Nephron progenitor cell (in vitro differentiated cells): ENCODE measurements around the gene ZNF516.

ENCODE experiments used
- DNase-seq: peaks from one replicate; pipeline ENCODE4 v3.0.0; 2021
- H3K27ac Mint-ChIP-seq: 2 replicates; pipeline ENCODE4 v1.8.0; 2021; ENCODE audit warnings: mild to moderate bottlenecking, moderate library complexity, mixed read lengths
- H3K27me3 Mint-ChIP-seq: 2 replicates; pipeline ENCODE4 v1.8.0; 2021; ENCODE audit warnings: mild to moderate bottlenecking, low read depth, mixed read lengths; ENCODE audit not compliant: poor library complexity
- H3K36me3 Mint-ChIP-seq: 2 replicates; pipeline ENCODE4 v1.8.0; 2021; ENCODE audit warnings: low read depth, mixed read lengths
- H3K4me1 Mint-ChIP-seq: 2 replicates; pipeline ENCODE4 v1.8.0; 2021; ENCODE audit warnings: mixed read lengths
- H3K4me3 Mint-ChIP-seq: 2 replicates; pipeline ENCODE4 v1.8.0; 2021; ENCODE audit warnings: mild to moderate bottlenecking, moderate library complexity, mixed read lengths
- H3K9me3 Mint-ChIP-seq: 2 replicates; pipeline ENCODE4 v1.8.0; 2021; ENCODE audit warnings: mild to moderate bottlenecking, moderate library complexity, mixed read lengths
- TF ChIP-seq, protein P1 (sequence below): fragments of 200-600 bp; sonication (generic); IDR thresholded peaks from 2 replicates; pipeline ENCODE4 v1.5.0; 2021; ENCODE audit warnings: antibody characterized with exemption

ZNF516 gene

GRCh38 chr18:76353046-76353445 lies 142.0 kb downstream of the ZNF516 start:
- Mint-ChIP-seq H3K36me3 (peaks cover 67% of the 10 kb centered on the region), H3K27ac (peak overlapping the region; percentile 2), H3K9me3 (peaks cover 30% of the 10 kb centered on the region), H3K27me3 (no peaks in the 10 kb centered on the region), H3K4me1 (peaks cover 35% of the 10 kb centered on the region), H3K4me3 (no peak overlapping the region)
- TF ChIP-seq, protein P1, sequence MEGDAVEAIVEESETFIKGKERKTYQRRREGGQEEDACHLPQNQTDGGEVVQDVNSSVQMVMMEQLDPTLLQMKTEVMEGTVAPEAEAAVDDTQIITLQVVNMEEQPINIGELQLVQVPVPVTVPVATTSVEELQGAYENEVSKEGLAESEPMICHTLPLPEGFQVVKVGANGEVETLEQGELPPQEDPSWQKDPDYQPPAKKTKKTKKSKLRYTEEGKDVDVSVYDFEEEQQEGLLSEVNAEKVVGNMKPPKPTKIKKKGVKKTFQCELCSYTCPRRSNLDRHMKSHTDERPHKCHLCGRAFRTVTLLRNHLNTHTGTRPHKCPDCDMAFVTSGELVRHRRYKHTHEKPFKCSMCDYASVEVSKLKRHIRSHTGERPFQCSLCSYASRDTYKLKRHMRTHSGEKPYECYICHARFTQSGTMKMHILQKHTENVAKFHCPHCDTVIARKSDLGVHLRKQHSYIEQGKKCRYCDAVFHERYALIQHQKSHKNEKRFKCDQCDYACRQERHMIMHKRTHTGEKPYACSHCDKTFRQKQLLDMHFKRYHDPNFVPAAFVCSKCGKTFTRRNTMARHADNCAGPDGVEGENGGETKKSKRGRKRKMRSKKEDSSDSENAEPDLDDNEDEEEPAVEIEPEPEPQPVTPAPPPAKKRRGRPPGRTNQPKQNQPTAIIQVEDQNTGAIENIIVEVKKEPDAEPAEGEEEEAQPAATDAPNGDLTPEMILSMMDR: no peak
- no peak for DNase-seq

- H3K36me3 Mint-ChIP-seq: peaks cover 58% of the 10 kb centered on the region
- H3K9me3 Mint-ChIP-seq: peaks cover 30% of the 10 kb centered on the region
- H3K4me1 Mint-ChIP-seq: peaks cover 43% of the 10 kb centered on the region
- DNase-seq: peak; percentile 45
- TF ChIP-seq, protein P1: no peak
- H3K27ac Mint-ChIP-seq: peak overlapping the region; percentile 95
- H3K27me3 Mint-ChIP-seq: no peaks in the 10 kb centered on the region
- no peak overlapping the region for H3K4me3 Mint-ChIP-seq
Measured at GRCh38 chr18:76351961-76352581, 143.0 kb downstream of the ZNF516 start.

GRCh38 chr18:76350134-76351025 lies 144.7 kb downstream of the ZNF516 start:
- Mint-ChIP-seq H3K27me3 (peaks cover 4% of the 10 kb centered on the region), H3K36me3 (peaks cover 41% of the 10 kb centered on the region), H3K4me3 (no peak overlapping the region), H3K27ac (no peak overlapping the region), H3K9me3 (peaks cover 28% of the 10 kb centered on the region), H3K4me1 (peaks cover 49% of the 10 kb centered on the region)
- DNase-seq: no peak
- TF ChIP-seq, protein P1: no peak

- Mint-ChIP-seq H3K4me3 (peak overlapping the region; percentile 68), H3K27ac (peak overlapping the region; percentile 77), H3K36me3 (peaks cover 29% of the 10 kb centered on the region), H3K27me3 (peaks cover 4% of the 10 kb centered on the region), H3K9me3 (peaks cover 17% of the 10 kb centered on the region), H3K4me1 (peaks cover 49% of the 10 kb centered on the region)
- peak; percentile 76 for DNase-seq
- TF ChIP-seq, protein P1: peak; percentile 91
Measured at GRCh38 chr18:76349067-76349715, 145.9 kb downstream of the ZNF516 start.

DNA sequence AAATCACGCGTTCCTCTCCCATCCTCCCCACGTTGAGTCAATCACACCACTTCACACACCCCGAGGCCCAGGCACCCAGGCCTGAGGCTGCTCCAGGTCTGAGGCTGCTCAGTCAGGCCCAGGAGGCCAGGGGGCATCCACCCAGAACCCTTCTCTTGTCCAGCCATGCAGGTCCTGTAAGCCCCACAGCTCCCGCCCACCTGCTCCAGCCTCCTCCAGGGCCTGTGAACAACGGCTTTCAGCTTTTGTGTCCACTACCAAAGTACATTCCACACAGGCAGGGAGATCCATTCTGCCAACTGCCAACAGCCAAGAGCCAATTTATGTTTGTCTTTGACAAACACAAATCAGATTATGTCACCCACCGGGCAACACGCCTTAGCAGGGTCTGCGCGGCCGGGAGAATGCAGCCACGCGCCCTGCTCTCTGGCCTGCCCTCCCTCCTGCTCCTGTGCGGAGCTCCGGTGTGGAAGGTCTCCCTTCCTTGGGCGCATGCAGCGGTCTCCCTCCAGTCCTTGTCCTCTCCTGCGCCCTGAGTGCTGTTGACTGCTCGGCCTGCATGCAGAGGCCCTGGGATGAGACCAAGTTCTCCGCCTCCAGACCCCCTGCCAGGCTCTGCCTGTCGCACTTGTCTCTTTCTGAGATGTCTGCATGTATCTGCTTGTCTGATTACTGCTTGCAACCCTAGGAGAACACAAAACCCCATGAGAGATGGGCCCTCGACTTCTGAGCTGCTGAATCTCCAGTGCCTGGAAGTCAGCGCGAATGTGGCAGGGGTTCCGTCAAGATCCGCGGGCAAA lies 146.6 kb downstream of the ZNF516 start:
- H3K36me3 Mint-ChIP-seq: peaks cover 22% of the 10 kb centered on the region
- peak overlapping the region; percentile 68 for H3K4me3 Mint-ChIP-seq
- TF ChIP-seq, protein P1: no peak
- peaks cover 11% of the 10 kb centered on the region for H3K9me3 Mint-ChIP-seq
- peaks cover 49% of the 10 kb centered on the region for H3K4me1 Mint-ChIP-seq
- no peak overlapping the region for H3K27ac Mint-ChIP-seq
- H3K27me3 Mint-ChIP-seq: peaks cover 4% of the 10 kb centered on the region
- peak; percentile 48 for DNase-seq
